ENCODE results near the gene SSTR5.
A peak's percentile ranks its signal among the peaks of the same experiment; 100 is the strongest.

The SSTR5 gene

DNA sequence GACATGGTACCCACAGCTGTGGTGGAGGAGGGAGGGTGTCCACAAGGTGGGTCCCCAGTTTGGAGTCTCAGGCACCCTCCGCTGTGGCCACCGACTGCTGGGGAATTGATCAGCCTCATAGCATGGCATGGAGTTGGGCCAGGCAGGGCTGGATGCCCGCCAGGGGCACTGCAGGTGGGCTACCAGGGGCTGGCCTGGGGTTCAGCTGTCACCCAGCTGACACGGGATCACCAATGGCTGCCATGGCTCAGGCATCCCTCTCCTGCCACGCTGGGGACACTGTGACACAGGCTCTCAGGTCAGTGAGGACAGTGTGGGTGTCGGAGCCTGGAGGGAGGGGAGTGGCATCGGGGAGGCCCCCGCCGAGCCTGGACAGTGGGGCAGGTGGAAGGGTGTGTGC, 19.8 kb upstream of the SSTR5 start:
- Histone ChIP-seq H4K91ac (ENCODE audit: low read length) (no peak overlapping the region), H2BK15ac (ENCODE audit: low read depth, poor library complexity, severe bottlenecking) (no peak overlapping the region), H3K14ac (ENCODE audit: low read length in 2 of 2) (no peak overlapping the region), H2BK12ac (ENCODE audit: low read length in 2 of 2) (no peak overlapping the region), H3K27ac (ENCODE audit: low read length, poor library complexity, severe bottlenecking) (no peak overlapping the region), H3K23ac (ENCODE audit: low read length in 2 of 2) (no peak overlapping the region), H3K4ac (ENCODE audit: low read depth in 1 of 2, low read length in 2 of 2) (no peak overlapping the region), H3K4me1 (ENCODE audit: control insufficient read depth, insufficient read depth, low read depth, low read length) (peaks cover 2% of the 10 kb centered on the region), H3K9ac (ENCODE audit: low read length) (no peak overlapping the region), H3K18ac (ENCODE audit: low read depth in 1 of 2, low read length in 2 of 2) (no peak overlapping the region), H3K4me3 (ENCODE audit: insufficient read depth in 1 of 2, low read depth in 1 of 2, low read length in 2 of 2) (no peak overlapping the region), H2AFZ (ENCODE audit: low read depth, low read length) (no peak overlapping the region), H4K8ac (ENCODE audit: low read length) (no peak overlapping the region), H3K36me3 (ENCODE audit: control insufficient read depth in 1 of 2, insufficient read depth in 2 of 2, low read depth in 1 of 2, low read length in 2 of 2) (no peaks in the 10 kb centered on the region), H2BK5ac (ENCODE audit: low read depth, low read length, poor library complexity, severe bottlenecking) (no peak overlapping the region), H3K79me1 (replicated peaks; ENCODE audit: low read length, poor library complexity, severe bottlenecking) (no peaks in the 10 kb centered on the region), H3K27me3 (ENCODE audit: control insufficient read depth in 1 of 2, insufficient read depth in 1 of 2, low read length in 2 of 2) (peaks cover 3 to 40% of the 10 kb centered on the region in 2 experiments), H2AK5ac (ENCODE audit: low read length, severe bottlenecking) (no peak overlapping the region), H2BK120ac (ENCODE audit: low read depth, low read length) (no peak overlapping the region), H3K9me3 (ENCODE audit: control insufficient read depth, low read length) (no peaks in the 10 kb centered on the region), H3K4me2 (ENCODE audit: low read length, poor library complexity, severe bottlenecking) (no peak overlapping the region)
- DNase-seq: no peak
- 90% methylated on average over 7 of the region's 9 CpGs for WGBS

DNA sequence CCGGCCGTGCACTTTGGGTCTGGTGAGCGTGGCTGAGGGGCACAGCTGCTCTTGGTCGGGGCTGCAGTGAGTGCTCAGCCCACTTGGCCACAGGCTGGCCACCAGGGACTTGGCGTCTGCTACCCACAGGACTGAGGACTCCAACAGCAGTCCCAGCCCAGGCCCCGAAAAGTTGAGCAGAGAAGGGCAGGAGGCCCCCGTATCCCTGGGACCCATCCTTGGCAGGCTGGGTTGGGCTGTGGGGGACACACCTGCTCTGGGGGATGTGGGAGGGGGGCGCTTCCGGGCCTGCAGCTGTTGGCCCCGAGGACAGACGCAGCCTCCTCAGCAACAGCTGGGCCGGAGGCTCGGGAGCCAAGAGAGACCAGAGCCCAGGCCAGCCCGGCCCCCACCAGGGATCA, 19.4 kb upstream of the SSTR5 start:
- WGBS: 77% methylated on average over 12 of the region's 14 CpGs

DNA sequence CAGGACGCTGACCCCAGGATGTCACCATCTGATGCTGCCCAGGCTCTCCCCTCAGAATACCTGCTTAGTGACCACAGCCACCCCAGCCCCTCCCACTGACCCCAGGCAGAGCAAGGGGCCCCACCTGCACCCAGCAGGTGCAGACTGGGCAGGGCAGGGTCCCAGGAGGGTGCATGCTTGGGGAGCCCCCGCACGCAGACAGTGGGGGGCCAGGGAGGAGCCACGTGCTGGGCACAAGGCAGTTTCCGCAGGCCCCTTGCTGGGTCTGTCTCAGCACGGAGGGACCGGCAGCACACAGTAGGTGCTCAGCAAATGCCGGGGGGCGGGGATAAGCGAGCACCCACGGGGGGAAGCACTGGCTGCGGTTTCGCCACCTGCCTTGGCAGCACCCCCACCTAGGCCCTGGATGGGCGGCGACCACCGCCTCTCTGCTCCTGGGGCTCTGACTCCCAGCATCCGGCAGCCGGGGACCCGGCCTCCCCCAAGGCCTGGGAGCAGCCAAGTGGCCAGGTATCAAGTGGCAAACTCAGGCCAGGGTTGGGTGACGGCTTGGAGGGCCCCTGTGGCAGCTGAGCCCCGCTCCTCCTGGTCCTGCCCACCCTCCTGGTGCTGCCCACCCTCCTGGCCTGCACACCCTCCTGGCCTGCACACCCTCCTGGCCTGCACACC, 18.7 kb upstream of the SSTR5 start:
- Histone ChIP-seq H2BK12ac (ENCODE audit: low read length in 2 of 2) (no peak overlapping the region), H3K27me3 (ENCODE audit: control insufficient read depth in 1 of 2, insufficient read depth in 1 of 2, low read length in 2 of 2) (peaks cover 3 to 34% of the 10 kb centered on the region in 2 experiments), H3K9ac (ENCODE audit: low read length) (no peak overlapping the region), H3K4ac (ENCODE audit: low read depth in 1 of 2, low read length in 2 of 2) (no peak overlapping the region), H3K36me3 (ENCODE audit: control insufficient read depth in 1 of 2, insufficient read depth in 2 of 2, low read depth in 1 of 2, low read length in 2 of 2) (no peaks in the 10 kb centered on the region), H3K9me3 (ENCODE audit: control insufficient read depth, low read length) (no peaks in the 10 kb centered on the region), H2BK5ac (ENCODE audit: low read depth, low read length, poor library complexity, severe bottlenecking) (no peak overlapping the region), H3K14ac (ENCODE audit: low read length in 2 of 2) (no peak overlapping the region), H4K8ac (ENCODE audit: low read length) (no peak overlapping the region), H2BK15ac (ENCODE audit: low read depth, poor library complexity, severe bottlenecking) (no peak overlapping the region), H3K18ac (ENCODE audit: low read depth in 1 of 2, low read length in 2 of 2) (no peak overlapping the region), H2AFZ (ENCODE audit: low read depth, low read length) (no peak overlapping the region), H2AK5ac (ENCODE audit: low read length, severe bottlenecking) (no peak overlapping the region), H3K4me1 (ENCODE audit: control insufficient read depth, insufficient read depth, low read depth, low read length) (no peaks in the 10 kb centered on the region), H3K79me1 (replicated peaks; ENCODE audit: low read length, poor library complexity, severe bottlenecking) (no peaks in the 10 kb centered on the region), H2BK120ac (ENCODE audit: low read depth, low read length) (no peak overlapping the region), H3K4me2 (ENCODE audit: low read length, poor library complexity, severe bottlenecking) (no peak overlapping the region), H3K27ac (ENCODE audit: low read length, poor library complexity, severe bottlenecking) (no peak overlapping the region), H3K23ac (ENCODE audit: low read length in 2 of 2) (no peak overlapping the region), H4K91ac (ENCODE audit: low read length) (no peak overlapping the region), H3K4me3 (ENCODE audit: insufficient read depth in 1 of 2, low read depth in 1 of 2, low read length in 2 of 2) (no peak overlapping the region)
- 88% methylated on average over 19 of the region's 21 CpGs for WGBS
- no peak for DNase-seq

More for the DNA sequence above, 19.4 kb upstream of the SSTR5 start:
- Histone ChIP-seq H3K79me1 (replicated peaks; ENCODE audit: low read length, poor library complexity, severe bottlenecking) (no peaks in the 10 kb centered on the region), H2BK15ac (ENCODE audit: low read depth, poor library complexity, severe bottlenecking) (no peak overlapping the region), H3K9me3 (ENCODE audit: control insufficient read depth, low read length) (no peaks in the 10 kb centered on the region), H3K23ac (ENCODE audit: low read length in 2 of 2) (no peak overlapping the region), H3K9ac (ENCODE audit: low read length) (no peak overlapping the region), H3K27me3 (ENCODE audit: control insufficient read depth in 1 of 2, insufficient read depth in 1 of 2, low read length in 2 of 2) (peaks cover 3 to 36% of the 10 kb centered on the region in 2 experiments), H2BK120ac (ENCODE audit: low read depth, low read length) (no peak overlapping the region), H2BK5ac (ENCODE audit: low read depth, low read length, poor library complexity, severe bottlenecking) (no peak overlapping the region), H2AFZ (ENCODE audit: low read depth, low read length) (no peak overlapping the region), H2AK5ac (ENCODE audit: low read length, severe bottlenecking) (no peak overlapping the region), H3K14ac (ENCODE audit: low read length in 2 of 2) (no peak overlapping the region), H3K4me1 (ENCODE audit: control insufficient read depth, insufficient read depth, low read depth, low read length) (peaks cover 2% of the 10 kb centered on the region), H3K36me3 (ENCODE audit: control insufficient read depth in 1 of 2, insufficient read depth in 2 of 2, low read depth in 1 of 2, low read length in 2 of 2) (no peaks in the 10 kb centered on the region), H3K4ac (ENCODE audit: low read depth in 1 of 2, low read length in 2 of 2) (no peak overlapping the region), H3K4me2 (ENCODE audit: low read length, poor library complexity, severe bottlenecking) (no peak overlapping the region), H4K91ac (ENCODE audit: low read length) (no peak overlapping the region), H3K27ac (ENCODE audit: low read length, poor library complexity, severe bottlenecking) (no peak overlapping the region), H3K4me3 (ENCODE audit: insufficient read depth in 1 of 2, low read depth in 1 of 2, low read length in 2 of 2) (no peak overlapping the region), H2BK12ac (ENCODE audit: low read length in 2 of 2) (no peak overlapping the region), H4K8ac (ENCODE audit: low read length) (no peak overlapping the region), H3K18ac (ENCODE audit: low read depth in 1 of 2, low read length in 2 of 2) (no peak overlapping the region)
- DNase-seq: no peak

DNA sequence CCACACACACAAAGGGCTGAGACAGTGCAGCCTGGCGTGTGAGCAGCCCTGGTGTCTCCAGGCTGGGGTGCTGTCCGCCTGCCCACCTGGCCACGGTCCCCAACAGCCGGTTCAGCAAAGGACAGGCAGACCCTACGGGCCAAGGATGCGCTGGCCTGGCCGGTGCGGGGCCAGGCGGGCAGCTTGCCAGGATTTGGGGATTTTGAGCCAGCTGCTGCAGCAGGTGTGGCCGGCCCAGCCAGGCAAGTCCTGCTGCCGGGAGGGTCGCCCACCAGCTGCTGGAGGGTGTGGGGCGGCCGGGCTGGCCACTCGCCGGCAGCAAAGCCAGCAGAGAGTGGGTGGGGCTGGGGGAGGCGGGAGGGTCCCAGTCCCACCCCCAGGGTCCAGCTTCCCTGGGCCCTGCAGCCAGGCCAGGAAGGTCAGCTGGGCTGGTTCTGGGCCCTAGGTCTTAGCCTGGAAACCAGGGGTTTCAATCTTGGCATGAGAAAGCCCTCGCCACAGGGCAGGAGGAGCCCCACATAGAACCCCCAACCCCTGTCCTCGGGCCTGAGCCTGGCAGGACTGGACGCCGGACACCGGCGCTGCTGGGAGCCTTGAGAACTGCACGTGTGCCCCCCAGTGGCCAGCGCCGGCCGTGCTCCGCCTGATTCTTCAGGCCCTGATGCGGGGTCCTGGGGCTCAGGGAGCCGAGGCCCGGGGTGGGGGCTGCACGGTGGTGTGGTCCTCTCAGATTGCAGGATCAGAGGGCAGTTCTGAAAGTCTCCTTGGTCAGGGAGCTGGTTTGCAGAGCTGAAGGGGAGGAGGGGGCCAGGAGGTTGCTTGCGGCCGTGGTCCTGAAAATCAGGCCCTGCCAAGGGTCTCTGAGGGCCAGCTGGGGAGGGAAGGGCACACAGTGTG, 17.6 kb upstream of the SSTR5 start:
- no peaks in the 10 kb centered on the region for H3K79me1 ChIP-seq (replicated peaks; ENCODE audit: low read length, poor library complexity, severe bottlenecking)
- 50% methylated on average over 31 of the region's 34 CpGs for WGBS
- no peak overlapping the region for H3K4me3 ChIP-seq (ENCODE audit: insufficient read depth in 1 of 2, low read depth in 1 of 2, low read length in 2 of 2)
- H4K8ac ChIP-seq (ENCODE audit: low read length): no peak overlapping the region
- H3K36me3 ChIP-seq (ENCODE audit: control insufficient read depth in 1 of 2, insufficient read depth in 2 of 2, low read depth in 1 of 2, low read length in 2 of 2): no peaks in the 10 kb centered on the region
- H3K9ac ChIP-seq (ENCODE audit: low read length): no peak overlapping the region
- H3K18ac ChIP-seq (ENCODE audit: low read depth in 1 of 2, low read length in 2 of 2): no peak overlapping the region
- H3K4me2 ChIP-seq (ENCODE audit: low read length, poor library complexity, severe bottlenecking): no peak overlapping the region
- H3K23ac ChIP-seq (ENCODE audit: low read length in 2 of 2): no peak overlapping the region
- peaks cover 3 to 29% of the 10 kb centered on the region in 2 experiments for H3K27me3 ChIP-seq (ENCODE audit: control insufficient read depth in 1 of 2, insufficient read depth in 1 of 2, low read length in 2 of 2)
- peak; percentile 28 for DNase-seq
- H3K9me3 ChIP-seq (ENCODE audit: control insufficient read depth, low read length): peaks cover 5% of the 10 kb centered on the region
- no peak overlapping the region for H4K91ac ChIP-seq (ENCODE audit: low read length)
- H2AFZ ChIP-seq (ENCODE audit: low read depth, low read length): no peak overlapping the region
- no peak overlapping the region for H3K27ac ChIP-seq (ENCODE audit: low read length, poor library complexity, severe bottlenecking)
- no peak overlapping the region for H2BK120ac ChIP-seq (ENCODE audit: low read depth, low read length)
- no peak overlapping the region for H2BK5ac ChIP-seq (ENCODE audit: low read depth, low read length, poor library complexity, severe bottlenecking)
- no peak overlapping the region for H2BK15ac ChIP-seq (ENCODE audit: low read depth, poor library complexity, severe bottlenecking)
- no peaks in the 10 kb centered on the region for H3K4me1 ChIP-seq (ENCODE audit: control insufficient read depth, insufficient read depth, low read depth, low read length)
- H2AK5ac ChIP-seq (ENCODE audit: low read length, severe bottlenecking): no peak overlapping the region
- H3K14ac ChIP-seq (ENCODE audit: low read length in 2 of 2): no peak overlapping the region
- no peak overlapping the region for H3K4ac ChIP-seq (ENCODE audit: low read depth in 1 of 2, low read length in 2 of 2)
- no peak overlapping the region for H2BK12ac ChIP-seq (ENCODE audit: low read length in 2 of 2)
